Measurements from ENCODE around the gene SDCBP2. TPM values are rescaled to one million over a fixed set of nuclear protein-coding genes. Genes with fewer than 3 reads are reported as not detected.

The SDCBP2 gene
- total RNA-seq, 2 donors from 2014 or later = 2.9 to 3.9 TPM

- Histone ChIP-seq H3K36me3 (no peaks in the 10 kb centered on the region), H3K9me3 (no peaks in the 10 kb centered on the region), H3K27ac (no peak overlapping the region), H3K4me1 (peaks cover 0 to 11% of the 10 kb centered on the region in 2 donors), H3K27me3 (no peaks in the 10 kb centered on the region), H3K4me3 (no peak overlapping the region)
- no peak for DNase-seq (ENCODE audit: low spot score)
- TF ChIP-seq CTCF (IDR thresholded peaks at IDR 0.05) = no peak
Observed at GRCh38 chr20:1312308-1312707, 16.6 kb downstream of the SDCBP2 start.

- Histone ChIP-seq H3K36me3 (no peaks in the 10 kb centered on the region), H3K27me3 (no peaks in the 10 kb centered on the region), H3K9me3 (no peaks in the 10 kb centered on the region), H3K4me1 (peaks cover 0 to 11% of the 10 kb centered on the region in 2 donors), H3K27ac (no peak overlapping the region), H3K4me3 (no peak overlapping the region)
- TF ChIP-seq CTCF (IDR thresholded peaks at IDR 0.05) = no peak
- no peak for DNase-seq (ENCODE audit: low spot score)
Observed at GRCh38 chr20:1310506-1311190, 18.3 kb downstream of the SDCBP2 start.

DNA sequence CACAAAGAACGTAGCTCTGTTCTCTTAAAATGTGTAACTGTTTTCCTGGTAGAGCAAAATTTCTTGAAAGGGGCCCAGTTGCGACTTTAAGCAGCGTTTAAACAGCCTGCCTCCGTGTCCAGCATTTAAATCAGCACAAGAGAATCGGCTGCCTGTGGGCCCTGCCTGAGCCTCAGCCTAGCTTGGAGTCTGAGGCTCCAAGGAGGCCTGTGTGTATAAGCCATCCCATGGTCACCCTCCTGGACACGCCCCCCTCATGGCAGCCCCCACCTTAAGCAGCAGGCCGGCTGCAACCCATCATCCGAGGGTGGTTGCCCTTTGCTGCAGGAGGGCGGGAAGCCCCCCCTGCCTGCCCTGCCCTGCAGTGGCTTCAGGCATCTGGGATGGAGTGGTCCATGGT, 18.9 kb downstream of the SDCBP2 start:
- Histone ChIP-seq H3K4me1 (peaks cover 0 to 11% of the 10 kb centered on the region in 2 donors), H3K4me3 (no peak overlapping the region), H3K27me3 (no peaks in the 10 kb centered on the region), H3K36me3 (peaks cover 6% of the 10 kb centered on the region), H3K27ac (no peak overlapping the region), H3K9me3 (no peaks in the 10 kb centered on the region)
- no peak for TF ChIP-seq CTCF (IDR thresholded peaks at IDR 0.05)
- DNase-seq (ENCODE audit: low spot score) = no peak

GRCh38 chr20:1309439-1309847, 19.5 kb downstream of the SDCBP2 start:
- no peak for TF ChIP-seq CTCF (IDR thresholded peaks at IDR 0.05)

DNA sequence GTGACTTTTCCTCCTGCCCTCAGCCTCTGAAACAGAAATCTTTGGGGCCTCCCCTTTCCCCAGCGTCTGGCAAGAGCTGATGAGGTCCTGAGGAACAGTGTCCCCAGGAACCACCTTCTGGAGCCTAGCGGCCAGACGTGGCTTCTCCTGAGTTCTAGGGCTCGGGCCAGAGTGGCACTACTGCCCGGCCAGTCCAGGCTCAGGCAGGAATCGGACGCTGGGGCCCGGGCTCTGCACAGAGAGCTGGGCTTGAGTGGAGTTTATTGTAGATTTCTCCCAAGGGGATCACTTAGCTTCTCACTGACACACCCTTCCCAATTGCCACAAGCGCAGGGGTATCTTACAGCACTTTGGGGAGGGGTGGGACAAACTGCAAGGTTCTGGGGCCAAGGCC, 20.2 kb downstream of the SDCBP2 start:
- H3K4me1 ChIP-seq = peaks cover 0 to 8% of the 10 kb centered on the region in 2 donors
- H3K27me3 ChIP-seq = no peaks in the 10 kb centered on the region
- no peaks in the 10 kb centered on the region for H3K9me3 ChIP-seq
- no peak for DNase-seq (ENCODE audit: low spot score)
- H3K4me3 ChIP-seq = no peak overlapping the region
- H3K27ac ChIP-seq = no peak overlapping the region
- no peak for TF ChIP-seq CTCF (IDR thresholded peaks at IDR 0.05)
- H3K36me3 ChIP-seq = peaks cover 6% of the 10 kb centered on the region

More at GRCh38 chr20:1309439-1309847, 19.5 kb downstream of the SDCBP2 start:
- DNase-seq (ENCODE audit: low spot score) = no peak
- H3K9me3 ChIP-seq = no peaks in the 10 kb centered on the region
- H3K27ac ChIP-seq = no peak overlapping the region
- peaks cover 0 to 11% of the 10 kb centered on the region in 2 donors for H3K4me1 ChIP-seq
- peaks cover 6% of the 10 kb centered on the region for H3K36me3 ChIP-seq
- no peaks in the 10 kb centered on the region for H3K27me3 ChIP-seq
- no peak overlapping the region for H3K4me3 ChIP-seq

All from right atrium auricular region (tissue), 2 donors.